GM19193 (cell line): ENCODE data around the gene GNPDA1.

Experiments
- POLR2A ChIP-seq: IDR thresholded peaks from 4 replicates; pipeline ENCODE4 v1.6.1; 2011; ENCODE audit not compliant: insufficient read depth, insufficient read length; ENCODE audit errors: extremely low read depth

The GNPDA1 gene

DNA sequence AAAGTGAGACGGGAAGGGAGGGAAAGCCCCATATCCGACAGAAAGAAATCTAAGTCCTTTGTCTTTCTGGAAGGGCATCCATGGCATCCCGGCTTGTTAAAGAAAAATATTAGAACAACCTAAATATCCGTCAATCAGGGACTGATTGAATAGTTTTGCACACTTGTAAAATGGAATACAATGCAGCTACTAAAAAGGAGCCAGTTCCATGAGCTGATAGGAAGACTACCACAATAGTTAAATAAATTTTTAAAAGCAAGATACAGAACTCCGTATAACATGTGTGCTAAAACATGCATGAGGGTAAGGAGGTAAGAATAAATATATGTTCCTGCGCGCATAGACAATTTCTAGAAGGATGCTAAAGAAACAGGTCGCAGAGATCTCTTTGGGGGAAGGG lies 12.8 kb upstream of the GNPDA1 start:
- no peak for TF ChIP-seq POLR2A

DNA sequence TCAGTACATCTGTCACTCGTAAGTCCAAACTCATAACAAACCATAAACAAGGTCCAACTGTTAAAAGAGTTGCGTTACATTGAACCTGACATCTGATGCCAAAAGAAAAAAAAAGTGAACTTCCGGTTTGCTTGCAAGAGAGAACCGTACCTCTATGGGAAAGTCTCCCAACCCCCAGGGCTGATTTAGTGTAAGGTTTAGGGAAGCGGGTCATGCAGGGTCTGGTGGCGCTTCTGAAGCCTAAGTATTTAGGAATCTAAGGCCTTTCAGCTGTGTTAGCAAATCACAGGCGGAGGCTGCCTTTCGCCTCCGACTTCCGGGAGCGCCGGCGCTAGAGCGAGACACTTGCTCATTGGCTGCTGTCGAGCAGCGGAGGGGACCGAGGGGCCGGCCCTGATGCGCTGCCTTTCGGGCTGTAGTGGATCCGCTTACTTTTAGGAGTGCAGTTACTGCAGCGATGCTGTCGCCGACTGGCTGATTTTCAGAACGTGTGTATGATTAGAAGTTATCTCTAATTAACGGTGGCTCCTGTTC lies 12.0 kb upstream of the GNPDA1 start:
- TF ChIP-seq POLR2A, result peak; percentile 51

DNA sequence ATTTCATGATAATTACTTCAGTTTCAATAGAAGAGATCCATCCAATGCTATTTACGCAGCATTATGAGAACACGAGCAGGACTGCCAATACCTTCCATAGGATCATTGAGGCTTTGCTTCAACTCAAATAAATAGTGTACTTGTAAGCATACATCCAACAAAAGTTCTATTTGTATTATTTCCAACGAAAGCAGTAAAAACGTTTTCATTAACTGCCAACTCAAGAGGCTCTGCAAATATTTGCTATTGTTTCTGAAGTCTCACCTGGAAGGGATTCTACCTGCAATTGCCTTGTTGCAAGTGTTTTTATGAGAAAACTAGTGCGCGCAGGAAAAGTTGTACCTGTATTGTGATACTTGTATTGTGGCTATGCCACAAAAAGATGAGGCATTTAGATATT lies 11.0 kb upstream of the GNPDA1 start:
- no peak for TF ChIP-seq POLR2A

DNA sequence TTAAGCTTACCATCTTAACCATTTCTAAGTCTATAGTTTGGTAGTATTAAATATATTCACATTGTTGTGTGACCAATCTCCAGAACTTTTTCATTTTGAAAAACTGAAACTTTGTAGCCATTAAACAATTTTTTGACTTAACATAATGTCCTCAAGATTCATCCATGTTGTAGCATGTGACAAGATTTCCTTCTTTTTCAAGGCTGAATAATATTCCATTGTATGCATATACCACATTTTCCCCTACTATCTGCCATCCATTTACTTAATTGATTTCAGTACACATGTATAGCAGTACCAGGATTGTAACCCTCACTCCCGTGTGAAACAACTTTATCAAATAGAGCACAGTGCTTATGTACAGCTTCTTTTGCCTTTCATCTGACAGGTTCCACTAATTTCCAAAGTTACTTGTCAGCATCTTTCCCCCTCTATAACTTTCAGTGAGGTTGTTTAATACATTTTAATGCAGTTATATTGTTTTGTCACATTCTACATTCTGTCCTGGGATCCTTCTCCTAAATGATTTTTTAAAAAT lies 7.4 kb upstream of the GNPDA1 start:
- no peak for TF ChIP-seq POLR2A

DNA sequence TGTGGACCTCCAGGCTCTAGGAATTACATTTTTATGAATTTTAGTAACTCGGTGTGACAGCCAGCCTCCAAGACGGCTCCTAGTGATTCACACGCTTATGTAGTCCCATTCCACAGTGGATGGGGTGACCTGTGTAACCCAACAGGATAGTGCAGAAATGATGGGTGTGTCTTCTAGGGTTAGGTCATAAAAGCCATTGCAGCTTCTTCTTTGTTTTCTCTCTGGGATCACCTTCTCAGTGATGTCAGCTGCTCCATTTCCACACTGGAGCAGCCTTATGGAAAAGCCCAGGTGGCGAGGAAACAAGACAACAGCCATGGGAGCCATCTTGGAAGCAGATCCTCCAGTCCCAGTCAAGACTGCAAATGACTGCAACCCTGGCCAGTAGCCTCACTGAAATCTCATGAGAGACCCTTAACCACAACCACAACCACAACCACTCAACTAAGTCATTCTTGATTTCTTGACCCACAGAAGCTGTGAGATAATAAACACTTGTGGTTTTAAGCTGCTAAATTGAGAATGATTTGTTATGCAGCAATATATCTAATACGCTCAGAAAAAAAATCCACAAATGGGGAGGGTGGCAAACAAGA lies 5.1 kb upstream of the GNPDA1 start:
- no peak for TF ChIP-seq POLR2A

DNA sequence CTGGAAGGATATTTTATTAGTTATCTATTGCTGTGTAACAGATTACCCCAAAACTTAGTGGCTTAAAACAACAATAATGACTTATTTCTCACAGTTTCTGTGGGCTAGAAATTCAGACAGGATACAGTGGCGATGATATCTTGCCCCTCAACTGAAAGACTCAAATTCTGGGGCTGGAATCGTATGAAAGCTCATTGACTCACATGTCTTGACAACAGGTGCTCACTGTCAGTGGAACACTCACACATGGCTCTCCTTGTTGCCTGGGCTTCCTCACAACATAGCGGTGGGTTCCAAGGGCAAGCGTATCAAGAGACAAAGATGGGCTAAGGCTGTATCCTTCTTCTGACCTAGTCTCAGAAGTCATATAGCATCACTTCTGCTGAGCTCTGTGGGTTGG lies 3.7 kb upstream of the GNPDA1 start:
- TF ChIP-seq POLR2A, result no peak

DNA sequence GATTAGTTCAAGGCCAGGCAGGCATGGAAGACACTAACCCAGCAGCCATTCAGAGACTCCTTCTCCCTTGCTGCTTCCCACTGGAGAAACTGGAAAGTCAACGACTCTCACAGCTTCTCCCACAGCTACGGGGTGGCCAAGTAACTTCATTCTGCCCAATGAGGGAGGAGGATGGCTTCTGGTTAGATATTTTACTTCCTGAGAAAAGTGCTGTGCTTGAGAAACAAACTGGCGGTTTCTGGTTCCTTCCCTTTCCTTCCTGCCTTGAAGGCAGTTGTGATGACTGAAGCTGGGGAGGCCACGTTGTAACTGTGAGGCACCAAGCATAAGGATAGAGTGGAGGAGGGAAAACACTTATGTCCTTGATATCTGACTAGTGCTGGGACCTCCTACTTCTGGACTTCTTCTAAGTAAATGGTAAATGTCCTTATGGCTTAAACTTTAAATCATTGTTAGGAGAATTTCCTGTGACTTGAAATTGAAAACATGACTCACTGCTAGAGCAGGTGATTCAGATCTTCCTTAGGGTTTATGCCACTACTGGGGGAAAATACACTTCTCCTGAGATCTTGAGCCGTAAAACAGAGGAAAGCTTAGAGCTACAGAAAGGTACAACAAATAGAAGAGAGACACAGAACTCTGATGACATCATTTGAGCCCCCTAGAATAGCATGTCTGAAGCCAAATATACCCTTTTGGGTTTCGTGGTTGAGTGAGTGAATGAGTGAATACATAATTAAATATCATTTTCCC lies 3.1 kb upstream of the GNPDA1 start:
- no peak for TF ChIP-seq POLR2A

DNA sequence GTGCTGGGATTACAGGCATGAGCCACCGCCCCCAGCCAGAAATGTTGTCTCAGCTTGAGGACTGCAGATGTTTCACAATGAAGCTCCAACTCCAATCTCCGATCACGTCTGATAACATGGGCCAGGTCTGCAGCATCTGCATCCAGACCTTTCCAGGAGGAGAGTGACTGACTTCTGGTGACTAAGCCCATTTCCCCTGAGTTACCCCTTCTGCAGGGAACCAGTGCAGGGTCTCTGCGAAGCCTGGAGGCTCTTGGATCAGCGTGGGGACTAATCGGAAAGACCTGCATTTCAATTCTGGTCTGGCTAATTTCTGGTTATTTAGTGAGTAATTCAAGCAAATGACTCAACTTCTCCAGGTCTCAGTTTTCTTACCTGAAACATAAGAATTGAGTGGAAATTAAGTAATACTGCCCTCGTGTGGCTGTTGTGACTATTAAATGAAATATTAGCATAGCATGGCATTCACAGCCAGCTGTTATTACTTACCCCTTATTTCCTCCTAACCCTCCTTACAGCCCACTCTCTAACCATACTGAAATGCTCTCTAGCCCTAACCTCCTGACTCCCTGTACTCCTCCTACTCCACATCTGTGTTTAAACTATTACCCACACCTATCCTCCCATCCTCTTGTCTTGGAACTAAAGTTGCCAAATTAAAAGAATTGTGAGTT lies 2.2 kb upstream of the GNPDA1 start:
- TF ChIP-seq POLR2A, result no peak

DNA sequence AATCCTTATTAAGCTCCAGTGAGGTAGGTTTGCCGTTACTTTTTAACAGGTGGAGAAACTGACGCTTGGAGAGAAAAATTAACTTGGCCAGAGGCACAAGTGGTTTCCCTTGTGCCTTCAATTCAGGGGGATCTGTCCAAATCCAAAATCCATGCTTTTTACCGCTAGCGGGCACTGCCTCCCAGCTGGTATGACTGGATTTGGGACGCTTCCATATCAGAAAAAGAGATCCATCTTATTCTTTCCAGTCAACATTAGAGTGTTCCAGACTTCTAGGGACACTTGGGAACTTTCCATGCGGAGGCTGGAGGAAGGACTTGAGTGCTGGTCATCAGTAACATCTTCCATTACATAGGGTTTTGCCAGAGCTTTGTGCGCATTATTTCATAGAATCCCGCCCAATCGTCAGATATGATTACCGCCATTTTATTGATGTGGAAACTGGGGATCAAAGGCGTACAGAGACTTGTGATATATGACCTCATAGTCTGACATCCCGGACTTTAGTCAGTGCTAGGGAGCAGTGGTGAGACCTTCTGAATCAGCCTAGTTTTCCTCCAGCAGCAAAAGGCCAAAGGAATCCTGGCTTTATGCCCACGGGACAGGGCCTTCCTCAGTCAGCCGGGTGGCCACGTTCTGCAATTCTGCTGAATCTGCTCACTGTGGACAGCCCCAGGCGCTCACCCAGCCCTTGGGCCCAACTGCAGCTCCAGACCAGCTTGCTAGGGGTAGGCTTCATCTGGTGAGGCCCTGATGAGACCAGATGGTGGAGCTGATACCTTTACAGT lies 1.1 kb upstream of the GNPDA1 start:
- TF ChIP-seq POLR2A, result no peak

DNA sequence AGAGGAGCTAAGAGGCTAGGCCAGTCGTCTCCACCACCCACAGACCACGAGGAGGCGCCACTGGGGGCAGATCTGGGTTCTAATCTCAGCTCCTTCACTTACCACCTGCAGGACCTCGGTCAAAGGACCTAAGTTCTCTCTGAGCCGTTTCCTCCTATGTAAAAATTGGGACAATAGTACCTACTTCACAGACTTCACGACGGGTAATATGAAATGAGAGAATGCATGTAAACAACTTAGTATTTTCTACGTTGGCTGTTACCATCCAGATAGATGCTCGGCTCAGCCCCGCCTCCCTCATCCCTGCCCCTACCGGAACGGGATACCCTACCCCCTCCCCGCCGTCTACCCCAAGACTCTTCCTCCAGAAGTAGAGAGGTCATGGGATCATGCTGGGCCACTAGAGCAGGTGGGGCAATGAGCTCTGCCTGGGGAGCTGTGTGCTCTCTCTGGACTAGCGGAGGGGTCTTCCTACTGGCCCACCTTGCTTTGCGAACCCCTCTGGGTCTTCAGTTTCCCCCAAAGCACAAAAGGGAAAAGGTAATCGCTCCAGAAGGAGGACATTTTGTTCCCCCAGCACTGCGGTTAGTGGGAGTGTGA lies 541 bp downstream of the GNPDA1 start:
- TF ChIP-seq POLR2A, result no peak

DNA sequence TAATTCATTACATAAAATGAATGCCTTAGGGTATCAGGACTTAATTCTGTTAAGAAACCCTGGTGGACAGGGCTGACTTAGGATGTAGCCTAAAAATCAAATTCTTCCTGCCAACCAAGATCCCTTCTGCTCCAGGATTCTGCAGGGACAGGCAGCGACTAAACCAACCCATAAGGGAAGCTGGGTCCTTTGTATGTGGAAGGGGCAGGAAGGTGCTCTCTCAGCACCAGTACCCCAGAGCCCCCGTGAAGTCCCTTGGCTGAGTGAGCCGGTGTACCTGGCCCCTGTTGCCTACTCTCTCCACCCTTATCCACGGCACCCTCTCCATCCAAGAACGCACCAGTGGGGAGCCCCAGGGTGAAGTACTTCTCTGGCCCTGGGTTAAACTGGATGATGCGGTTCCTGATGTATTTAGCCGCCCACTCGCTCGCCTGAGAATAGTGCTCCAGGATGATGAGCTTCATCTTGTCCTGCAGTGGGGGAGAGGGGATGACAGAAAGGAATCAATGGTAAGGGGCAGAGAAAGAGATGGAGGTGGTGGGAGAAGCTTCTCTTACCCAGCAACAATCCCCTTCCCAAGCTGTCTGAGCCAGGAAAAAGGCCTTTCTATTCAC lies 1.1 kb downstream of the GNPDA1 start:
- TF ChIP-seq POLR2A, result no peak

DNA sequence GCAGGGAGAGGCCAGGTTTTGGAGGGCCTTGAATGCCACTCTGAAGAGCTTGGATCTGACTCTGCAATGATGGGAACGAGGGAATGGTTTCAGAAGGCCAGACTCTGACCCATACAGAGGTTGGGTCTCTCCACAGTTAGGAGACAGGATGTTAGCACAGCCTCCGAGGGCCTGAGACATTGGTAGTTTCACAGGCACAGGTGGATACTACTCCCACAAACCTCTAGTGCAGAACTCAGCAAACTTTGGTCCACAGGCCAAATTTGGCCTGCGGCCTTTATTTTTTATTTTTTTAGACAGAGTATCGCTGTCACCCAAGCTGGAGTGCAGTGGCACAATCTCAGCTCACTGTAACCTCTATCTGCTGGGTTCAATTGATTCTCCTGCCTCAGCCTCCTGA lies 2.9 kb downstream of the GNPDA1 start:
- TF ChIP-seq POLR2A, result no peak

DNA sequence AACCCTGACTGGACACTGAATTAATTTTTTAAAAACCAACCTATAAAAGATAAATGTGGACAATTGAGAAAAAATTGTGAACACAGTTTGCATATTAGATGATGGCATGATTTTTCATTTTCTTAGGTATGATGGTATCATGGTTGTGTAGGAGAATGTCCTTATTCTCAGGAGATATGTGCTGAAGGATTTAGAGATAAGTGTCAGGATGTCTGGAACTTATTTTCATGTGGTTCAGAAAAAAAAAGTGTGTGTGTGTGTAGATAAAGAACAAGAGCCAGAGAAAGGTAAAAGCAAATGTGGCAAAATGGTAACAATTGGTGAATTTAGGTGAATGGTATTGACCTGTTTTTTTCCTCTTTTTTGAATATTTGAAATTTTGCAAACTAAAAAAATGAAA lies 4.0 kb downstream of the GNPDA1 start:
- no peak for TF ChIP-seq POLR2A

DNA sequence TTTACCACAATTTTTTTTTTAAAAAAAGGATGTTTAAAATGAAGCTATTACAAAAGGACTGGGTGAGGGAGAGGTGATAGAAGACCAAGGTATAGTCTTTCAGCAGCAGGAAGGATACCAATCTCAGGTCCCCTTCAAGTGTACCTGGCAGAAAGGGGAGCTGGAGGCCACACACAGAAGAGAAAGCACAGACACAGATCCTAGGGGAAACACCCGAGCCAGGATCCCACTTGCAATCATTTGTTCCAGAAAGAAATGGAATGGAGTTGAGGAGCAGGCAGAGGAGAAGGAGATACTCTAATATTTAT lies 5.6 kb downstream of the GNPDA1 start:
- TF ChIP-seq POLR2A, result no peak
